Endothelial cell (in vitro differentiated cells): ENCODE results near the gene AUTS2. TPM values are rescaled to one million over a fixed set of nuclear protein-coding genes. Genes with fewer than 3 reads are reported as not detected.

ENCODE experiments used
- DNase-seq: peaks from one replicate; pipeline ENCODE4 v3.0.0; 2021; ENCODE audit warnings: low spot score
- H3K27ac Mint-ChIP-seq: one replicate; pipeline ENCODE4 v1.8.0; 2021; ENCODE audit warnings: mixed read lengths, inconsistent platforms; ENCODE audit not compliant: unreplicated experiment
- H3K27me3 Mint-ChIP-seq: one replicate; pipeline ENCODE4 v1.8.0; 2021; ENCODE audit warnings: mild to moderate bottlenecking, moderate library complexity, mixed read lengths, inconsistent platforms; ENCODE audit not compliant: unreplicated experiment
- H3K36me3 Mint-ChIP-seq: one replicate; pipeline ENCODE4 v1.8.0; 2021; ENCODE audit warnings: mild to moderate bottlenecking, low read depth, mixed read lengths, inconsistent platforms; ENCODE audit not compliant: unreplicated experiment
- H3K4me1 Mint-ChIP-seq: one replicate; pipeline ENCODE4 v1.8.0; 2021; ENCODE audit warnings: mild to moderate bottlenecking, mixed read lengths, inconsistent platforms; ENCODE audit not compliant: unreplicated experiment
- H3K4me3 Mint-ChIP-seq: one replicate; pipeline ENCODE4 v1.8.0; 2021; ENCODE audit warnings: mild to moderate bottlenecking, mixed read lengths, inconsistent platforms; ENCODE audit not compliant: unreplicated experiment
- H3K9me3 Mint-ChIP-seq: one replicate; pipeline ENCODE4 v1.8.0; 2021; ENCODE audit warnings: mixed read lengths, inconsistent platforms; ENCODE audit not compliant: unreplicated experiment
- CTCF ChIP-seq: fragments of 200-600 bp; sonication (generic); IDR thresholded peaks from one replicate; pipeline ENCODE4 v1.5.0; 2021; ENCODE audit warnings: antibody characterized with exemption; ENCODE audit not compliant: unreplicated experiment
- total RNA-seq: library from RNA; stranded (reverse); fragmentation: NEBNext Ultra II Directional; extraction: Animal tissue kit (Norgen Biotek cat#: 25700); gene quantifications from one replicate; pipeline ENCODE4 v1.2.1, GENCODE V29; 2021; ENCODE audit not compliant: unreplicated experiment

Gene AUTS2
- total RNA-seq, 1 donor from 2014 or later: 103 TPM

GRCh38 chr7:70635633-70636032, 1037.4 kb downstream of the AUTS2 start:
- Mint-ChIP-seq H3K4me3 (no peak overlapping the region), H3K9me3 (no peaks in the 10 kb centered on the region), H3K36me3 (no peaks in the 10 kb centered on the region), H3K4me1 (no peaks in the 10 kb centered on the region), H3K27ac (no peak overlapping the region), H3K27me3 (peaks cover 12% of the 10 kb centered on the region)
- DNase-seq: no peak
- TF ChIP-seq CTCF: no peak

- DNase-seq: no peak
- Mint-ChIP-seq H3K27me3 (peaks cover 15% of the 10 kb centered on the region), H3K9me3 (no peaks in the 10 kb centered on the region), H3K27ac (no peak overlapping the region), H3K4me1 (no peaks in the 10 kb centered on the region), H3K36me3 (peaks cover 4% of the 10 kb centered on the region), H3K4me3 (no peak overlapping the region)
- no peak for TF ChIP-seq CTCF
These were observed 1037.9 kb downstream of the AUTS2 start for GRCh38 chr7:70636169-70636568.

GRCh38 chr7:70637726-70638125, 1039.5 kb downstream of the AUTS2 start:
- no peak for DNase-seq
- Mint-ChIP-seq H3K4me1 (no peaks in the 10 kb centered on the region), H3K9me3 (no peaks in the 10 kb centered on the region), H3K27ac (no peak overlapping the region), H3K4me3 (no peak overlapping the region), H3K36me3 (peaks cover 11% of the 10 kb centered on the region), H3K27me3 (peaks cover 12% of the 10 kb centered on the region)
- no peak for TF ChIP-seq CTCF

GRCh38 chr7:70638158-70639107, 1040.2 kb downstream of the AUTS2 start:
- H3K27me3 Mint-ChIP-seq: peaks cover 12% of the 10 kb centered on the region
- no peak overlapping the region for H3K27ac Mint-ChIP-seq
- no peak for DNase-seq
- H3K9me3 Mint-ChIP-seq: no peaks in the 10 kb centered on the region
- H3K36me3 Mint-ChIP-seq: peaks cover 11% of the 10 kb centered on the region
- no peak overlapping the region for H3K4me3 Mint-ChIP-seq
- H3K4me1 Mint-ChIP-seq: no peaks in the 10 kb centered on the region
- TF ChIP-seq CTCF: no peak

- Mint-ChIP-seq H3K4me3 (no peak overlapping the region), H3K9me3 (no peaks in the 10 kb centered on the region), H3K27me3 (peaks cover 3% of the 10 kb centered on the region), H3K36me3 (peaks cover 11% of the 10 kb centered on the region), H3K4me1 (no peaks in the 10 kb centered on the region), H3K27ac (no peak overlapping the region)
- TF ChIP-seq CTCF: no peak
- DNase-seq: no peak
These were observed 1042.1 kb downstream of the AUTS2 start for GRCh38 chr7:70640266-70640833.
